Effector memory CD8-positive, alpha-beta T cell (primary cell): Measurements from ENCODE around the gene TRAPPC10.

ENCODE experiments used
- ATAC-seq: fragments of 150-1000 bp; cut with Tn5 transposase; replicated peaks from 2 replicates; pipeline ENCODE4 v1.10.0; 2021; ENCODE audit warnings: mild to moderate bottlenecking, moderate library complexity
- DNase-seq, 3 experiments: peaks; one replicate each; pipeline ENCODE4 v3.0.0; 2021
- H3K27ac Mint-ChIP-seq, 2 donors: one replicate each; pipeline ENCODE4 v1.8.0; 2022; ENCODE audit warnings: mild to moderate bottlenecking in 2 of 2, mixed read lengths in 2 of 2, moderate library complexity in 2 of 2
- H3K27me3 Mint-ChIP-seq, 2 donors: one replicate each; pipeline ENCODE4 v1.8.0; 2022; ENCODE audit warnings: mixed read lengths in 2 of 2
- H3K36me3 Mint-ChIP-seq: one replicate; pipeline ENCODE4 v1.8.0; 2022; ENCODE audit warnings: mild to moderate bottlenecking, moderate library complexity, mixed read lengths; ENCODE audit not compliant: insufficient read depth
- H3K4me1 Mint-ChIP-seq, 2 donors: one replicate each; pipeline ENCODE4 v1.8.0; 2022; ENCODE audit warnings: low read depth in 2 of 2, mixed read lengths in 2 of 2
- H3K4me3 Mint-ChIP-seq, 2 donors: one replicate each; pipeline ENCODE4 v1.8.0; 2022; ENCODE audit warnings: mild to moderate bottlenecking in 2 of 2, mixed read lengths in 2 of 2, moderate library complexity in 2 of 2
- H3K9me3 Mint-ChIP-seq, 2 donors: one replicate each; pipeline ENCODE4 v1.8.0; 2022; ENCODE audit warnings: mixed read lengths in 2 of 2

TRAPPC10 gene

DNA sequence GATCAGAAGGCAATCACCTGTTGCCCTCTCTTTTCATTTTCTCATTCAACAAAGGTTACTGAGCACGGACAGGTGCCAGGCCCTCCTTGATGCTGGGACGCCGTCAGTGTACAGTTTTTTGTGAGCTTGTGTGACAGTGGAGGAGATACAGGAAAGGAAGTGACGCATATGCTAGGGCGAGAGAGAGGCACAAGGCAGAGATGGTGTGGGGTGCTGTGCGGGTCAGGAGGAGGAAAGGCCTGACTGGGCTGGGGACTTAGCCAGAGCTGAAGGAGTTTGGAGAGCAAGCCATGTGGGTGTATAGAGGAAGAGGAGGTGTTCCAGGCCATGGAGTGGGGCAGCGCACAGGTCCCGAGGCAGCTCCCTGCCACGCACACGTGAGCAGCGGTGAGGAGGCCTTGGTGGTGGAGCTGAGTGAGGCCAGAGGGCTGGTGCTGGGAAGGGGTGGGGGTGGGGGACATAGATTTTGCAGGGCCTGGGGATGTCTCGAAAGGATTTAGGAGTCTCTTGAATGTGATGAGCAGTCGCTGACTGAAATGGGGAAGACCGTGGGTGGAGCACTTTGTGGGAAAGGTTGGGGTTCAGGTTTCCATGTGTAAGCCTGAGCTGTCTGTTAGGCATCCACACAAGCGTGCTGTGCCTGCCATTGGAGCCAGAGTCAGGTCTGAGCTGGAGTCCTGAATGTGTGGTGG is 46.0 kb downstream of the TRAPPC10 start:
- Mint-ChIP-seq H3K27me3 (no peaks in the 10 kb centered on the region), H3K36me3 (peaks cover 83% of the 10 kb centered on the region), H3K4me1 (peaks cover 12% of the 10 kb centered on the region in 2 donors), H3K9me3 (no peaks in the 10 kb centered on the region), H3K27ac (peak overlapping the region; percentile 87 to 92), H3K4me3 (peak overlapping the region; percentile 16 to 30)
- DNase-seq (no peak), ATAC-seq (peak; percentile 56)

DNA sequence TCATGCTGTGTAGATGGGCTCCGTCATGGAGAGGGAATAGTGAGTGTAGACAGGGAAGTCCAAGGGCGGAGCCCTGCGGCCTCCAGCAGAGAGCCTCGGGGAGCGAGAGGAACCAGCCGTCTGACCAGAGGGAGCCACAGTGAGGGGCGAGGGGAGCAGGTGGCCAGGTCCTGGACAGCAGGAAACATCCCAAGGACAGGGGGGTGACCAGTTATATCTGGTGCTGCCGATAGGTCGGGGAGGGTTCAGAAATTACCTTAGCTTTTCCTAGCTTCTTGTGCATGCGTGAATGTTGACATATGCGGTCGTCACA is 46.5 kb downstream of the TRAPPC10 start:
- Mint-ChIP-seq H3K27ac (peak overlapping the region; percentile 87 to 92), H3K36me3 (peaks cover 83% of the 10 kb centered on the region), H3K4me3 (no peak overlapping the region), H3K9me3 (no peaks in the 10 kb centered on the region), H3K4me1 (peaks cover 12 to 13% of the 10 kb centered on the region in 2 donors), H3K27me3 (no peaks in the 10 kb centered on the region)
- ATAC-seq (no peak), DNase-seq (no peak)

DNA sequence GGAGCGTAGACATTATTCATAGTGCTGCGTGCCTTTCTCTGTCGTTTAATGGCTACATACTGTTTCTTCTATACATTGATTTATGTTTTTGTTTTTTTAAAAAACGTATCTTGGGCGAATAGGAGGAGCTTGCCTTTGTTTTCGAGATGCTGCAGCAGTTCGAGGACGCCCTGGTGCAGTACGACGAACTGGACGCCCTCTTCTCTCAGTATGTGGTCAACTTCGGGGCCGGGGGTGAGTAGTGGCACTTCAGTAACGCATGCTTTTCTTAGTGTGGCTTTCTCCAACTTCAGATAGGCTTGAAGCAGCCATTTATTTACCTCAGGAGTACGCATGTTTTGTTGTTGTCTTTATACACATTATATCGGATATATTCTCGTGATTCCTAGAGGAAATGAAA is 46.9 kb downstream of the TRAPPC10 start:
- Mint-ChIP-seq H3K9me3 (no peaks in the 10 kb centered on the region), H3K27ac (peak overlapping the region; percentile 87 to 92), H3K4me1 (peaks cover 10 to 17% of the 10 kb centered on the region in 2 donors), H3K27me3 (no peaks in the 10 kb centered on the region), H3K36me3 (peaks cover 83% of the 10 kb centered on the region), H3K4me3 (no peak overlapping the region)
- DNase-seq (no peak), ATAC-seq (no peak)

DNA sequence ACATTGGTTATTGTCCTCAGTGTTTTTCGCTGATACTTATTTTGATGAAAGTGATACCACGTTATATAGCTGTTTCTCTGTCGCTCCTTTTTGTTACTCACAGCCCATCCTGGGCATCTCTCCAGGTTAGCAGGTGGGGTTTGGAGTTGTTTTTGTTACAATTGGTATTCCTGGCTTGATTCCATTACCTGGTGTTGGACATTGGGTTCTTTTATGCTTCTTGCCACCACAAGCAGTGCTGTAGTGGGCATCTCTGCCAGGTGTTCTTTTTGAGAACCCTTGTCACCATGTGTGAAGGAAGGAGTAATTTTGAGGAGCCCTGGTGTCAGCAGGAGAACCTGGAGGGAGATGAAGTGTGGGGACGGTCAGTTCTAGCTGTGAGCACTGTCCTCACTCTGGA is 47.6 kb downstream of the TRAPPC10 start:
- DNase-seq, result no peak
- Mint-ChIP-seq H3K27ac (no peak overlapping the region), H3K27me3 (no peaks in the 10 kb centered on the region), H3K4me3 (no peak overlapping the region), H3K9me3 (no peaks in the 10 kb centered on the region), H3K36me3 (peaks cover 83% of the 10 kb centered on the region), H3K4me1 (peaks cover 10 to 19% of the 10 kb centered on the region in 2 donors)
- no peak for ATAC-seq

DNA sequence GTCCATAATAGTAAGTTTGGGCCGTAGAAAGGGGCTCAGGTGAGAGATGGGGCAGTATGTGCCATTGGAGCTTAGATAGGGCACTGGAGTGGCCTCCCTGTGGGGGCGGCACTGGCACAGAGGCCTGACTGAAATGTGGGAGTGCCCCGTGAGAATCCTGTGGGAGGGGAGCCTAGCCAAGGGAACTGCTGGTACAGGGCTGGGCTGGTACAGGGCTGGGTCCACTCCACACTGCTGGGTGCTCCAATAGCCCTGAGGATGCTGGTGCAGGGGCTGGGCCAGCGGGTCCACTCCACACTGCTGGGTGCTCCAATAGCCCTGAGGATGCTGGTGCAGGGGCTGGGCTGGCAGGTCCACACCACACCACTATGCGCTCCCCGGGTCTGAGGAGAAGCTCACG is 50.3 kb downstream of the TRAPPC10 start:
- DNase-seq (no peak), ATAC-seq (no peak)
- peaks cover 79% of the 10 kb centered on the region for H3K36me3 Mint-ChIP-seq
- H3K4me1 Mint-ChIP-seq, result peaks cover 30 to 36% of the 10 kb centered on the region in 2 donors
- H3K4me3 Mint-ChIP-seq, result no peak overlapping the region
- H3K27me3 Mint-ChIP-seq, result no peaks in the 10 kb centered on the region
- H3K27ac Mint-ChIP-seq, result peak overlapping the region; percentile 99
- no peaks in the 10 kb centered on the region for H3K9me3 Mint-ChIP-seq

DNA sequence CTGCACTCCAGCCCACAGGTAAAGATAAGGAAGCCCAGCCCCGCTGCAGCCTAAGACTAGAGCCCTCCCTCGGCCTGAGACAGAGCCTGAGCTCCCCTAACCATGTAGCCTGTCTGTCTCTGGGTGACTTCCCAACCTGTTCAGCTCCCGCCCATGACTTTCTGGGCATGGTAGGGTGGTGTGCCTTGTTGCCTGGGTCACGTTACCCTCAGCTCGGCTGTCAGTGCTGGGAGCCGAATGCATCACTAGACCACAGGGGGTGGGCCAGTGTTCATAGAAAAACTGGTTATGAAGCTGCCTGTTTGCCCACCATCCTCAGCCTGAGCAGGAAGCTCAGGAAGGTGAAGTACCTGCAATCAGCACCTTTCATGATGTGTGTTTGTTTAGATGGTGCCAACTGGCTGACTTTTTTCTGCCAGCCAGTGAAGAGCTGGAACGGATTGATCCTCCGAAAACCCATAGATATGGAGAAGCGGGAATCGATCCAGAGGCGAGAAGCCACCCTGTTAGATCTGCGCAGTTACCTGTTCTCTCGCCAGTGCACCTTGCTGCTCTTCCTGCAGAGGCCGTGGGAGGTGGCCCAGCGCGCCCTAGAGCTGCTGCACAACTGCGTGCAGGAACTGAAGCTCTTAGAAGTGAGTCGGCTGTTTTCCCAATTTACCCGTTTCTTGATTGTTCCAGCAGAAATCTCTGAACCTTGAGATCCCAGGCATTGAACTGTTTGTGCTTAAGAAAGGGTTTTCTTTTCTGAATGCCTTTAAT is 51.2 kb downstream of the TRAPPC10 start:
- DNase-seq, result no peak
- Mint-ChIP-seq H3K4me1 (peaks cover 27 to 39% of the 10 kb centered on the region in 2 donors), H3K27me3 (no peaks in the 10 kb centered on the region), H3K4me3 (no peak overlapping the region), H3K36me3 (peaks cover 78% of the 10 kb centered on the region), H3K27ac (peak overlapping the region; percentile 99), H3K9me3 (no peaks in the 10 kb centered on the region)
- ATAC-seq, result no peak

DNA sequence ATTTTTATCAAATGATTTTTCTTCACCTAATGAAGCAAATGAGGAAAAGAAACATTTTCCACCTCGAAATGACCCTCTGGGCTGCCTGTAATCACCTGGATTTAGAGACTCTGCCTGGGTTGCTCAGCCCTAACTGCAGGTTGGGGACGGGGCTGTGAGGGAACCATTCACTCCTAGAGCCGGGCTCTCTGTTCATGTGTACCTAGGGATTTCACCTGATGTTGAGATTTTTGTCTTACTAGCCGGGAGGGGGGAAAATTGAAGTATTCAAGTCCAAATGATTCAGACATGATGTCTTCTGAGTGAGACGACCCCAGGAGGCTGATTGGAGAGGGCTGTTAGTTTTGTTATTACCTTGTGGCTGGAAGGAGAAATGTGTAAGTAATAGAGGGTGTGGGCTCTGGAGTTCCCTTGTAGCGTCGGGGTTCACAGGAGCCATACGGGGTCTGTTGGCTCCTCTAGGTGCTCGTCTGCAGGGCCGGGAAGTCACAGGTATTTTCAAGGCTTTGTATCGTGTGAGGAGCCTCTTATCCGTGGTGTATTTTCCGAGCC is 52.8 kb downstream of the TRAPPC10 start:
- peak overlapping the region; percentile 99 for H3K27ac Mint-ChIP-seq
- H3K27me3 Mint-ChIP-seq, result no peaks in the 10 kb centered on the region
- DNase-seq (no peak), ATAC-seq (peak; percentile 10)
- peak overlapping the region; percentile 73 to 80 for H3K4me3 Mint-ChIP-seq
- peaks cover 34 to 54% of the 10 kb centered on the region in 2 donors for H3K4me1 Mint-ChIP-seq
- peaks cover 72% of the 10 kb centered on the region for H3K36me3 Mint-ChIP-seq
- H3K9me3 Mint-ChIP-seq, result no peaks in the 10 kb centered on the region

DNA sequence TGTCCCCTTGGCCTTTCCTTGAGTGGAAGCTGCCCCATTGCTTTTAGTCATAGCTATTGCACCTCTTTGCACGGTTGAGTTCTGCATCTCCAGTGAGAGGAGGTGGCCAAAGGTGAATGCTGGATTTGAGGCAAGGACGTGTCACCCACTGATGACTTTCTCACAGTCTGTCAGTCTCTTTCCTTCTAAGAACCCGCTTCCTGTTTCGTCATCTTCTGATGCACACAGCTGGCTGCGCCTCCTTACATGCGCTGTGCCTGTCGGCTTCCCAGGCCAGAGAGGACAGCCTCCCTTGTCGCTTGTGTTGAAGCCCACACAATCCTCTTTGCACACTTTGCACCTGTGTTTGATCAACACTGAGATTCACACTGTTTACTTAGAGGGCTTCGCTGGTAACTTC is 53.3 kb downstream of the TRAPPC10 start:
- Mint-ChIP-seq H3K4me1 (peaks cover 36 to 55% of the 10 kb centered on the region in 2 donors), H3K36me3 (peaks cover 68% of the 10 kb centered on the region)
- ATAC-seq, result peak; percentile 94

DNA sequence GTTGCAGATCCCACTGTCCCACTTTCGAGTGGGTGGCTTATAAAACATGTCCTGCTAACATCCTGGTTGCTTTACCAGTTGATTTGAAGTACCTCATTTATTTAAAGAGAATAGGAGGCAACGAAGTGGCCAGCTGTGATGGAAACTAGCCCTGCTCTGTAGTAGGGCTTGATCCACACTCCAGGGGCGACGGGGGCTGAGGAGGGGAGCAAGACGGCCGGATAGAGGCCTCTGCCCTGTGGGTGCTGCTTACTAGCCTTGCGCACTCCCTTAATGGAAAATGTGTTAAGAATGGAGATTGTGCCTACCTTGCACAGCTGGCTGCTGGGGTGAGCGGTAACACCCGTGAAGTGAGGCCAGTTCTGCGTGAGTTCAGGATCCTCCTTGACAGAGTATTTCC is 54.0 kb downstream of the TRAPPC10 start:
- no peaks in the 10 kb centered on the region for H3K9me3 Mint-ChIP-seq
- peaks cover 70% of the 10 kb centered on the region for H3K36me3 Mint-ChIP-seq
- ATAC-seq, result no peak
- DNase-seq, result no peak
- H3K27me3 Mint-ChIP-seq, result no peaks in the 10 kb centered on the region
- H3K4me1 Mint-ChIP-seq, result peaks cover 36 to 56% of the 10 kb centered on the region in 2 donors
- peak overlapping the region; percentile 99 for H3K27ac Mint-ChIP-seq
- H3K4me3 Mint-ChIP-seq, result peak overlapping the region; percentile 73 to 80

More for the DNA sequence above, 53.3 kb downstream of the TRAPPC10 start:
- no peaks in the 10 kb centered on the region for H3K9me3 Mint-ChIP-seq
- no peaks in the 10 kb centered on the region for H3K27me3 Mint-ChIP-seq
- H3K27ac Mint-ChIP-seq, result peak overlapping the region; percentile 99
- H3K4me3 Mint-ChIP-seq, result peak overlapping the region; percentile 73 to 80
- DNase-seq, result peak; percentile 82 to 85 (median 84)

DNA sequence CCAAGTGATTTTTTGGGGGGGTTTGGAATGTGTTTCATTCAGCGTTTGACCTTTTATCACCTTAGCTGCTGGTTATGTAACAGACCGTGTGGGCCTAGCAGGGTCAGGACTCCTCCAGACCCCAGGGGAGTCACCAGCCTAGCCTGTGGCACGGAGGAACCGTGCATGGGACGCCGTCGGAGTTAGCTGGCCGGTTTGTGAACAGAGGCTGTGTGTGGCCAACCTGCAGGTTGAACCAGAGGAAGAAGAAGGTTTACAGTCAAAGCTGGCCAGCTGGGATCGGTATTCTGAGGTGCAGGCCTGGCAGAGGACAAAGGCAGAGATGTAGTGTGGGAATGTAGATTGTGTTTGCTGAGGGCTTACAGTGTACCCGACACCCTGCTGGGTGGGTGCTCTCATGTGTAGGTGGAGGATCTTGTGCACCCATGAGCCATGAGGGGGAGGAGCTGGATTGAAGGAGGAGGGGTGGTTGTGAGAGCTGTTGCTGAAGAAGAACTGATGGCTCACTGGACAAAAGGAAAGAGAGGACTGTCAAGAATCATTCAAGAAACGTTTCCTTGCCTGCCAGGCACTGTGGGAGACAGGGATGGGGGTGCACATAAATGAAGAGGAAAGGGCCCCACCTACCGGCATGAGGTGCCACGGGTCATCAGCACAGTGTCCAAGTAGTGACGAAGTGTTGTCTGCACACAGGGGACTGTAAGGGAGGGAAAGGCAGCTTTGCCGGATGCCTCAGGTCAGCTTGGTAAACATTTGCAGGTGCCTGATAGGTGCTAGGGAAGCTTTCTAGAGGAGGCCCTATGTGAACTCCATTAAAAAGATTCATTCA is 55.1 kb downstream of the TRAPPC10 start:
- Mint-ChIP-seq H3K27me3 (no peaks in the 10 kb centered on the region), H3K9me3 (no peaks in the 10 kb centered on the region), H3K4me3 (peak overlapping the region in 1 of 2 donors; percentile 13), H3K4me1 (peaks cover 36 to 60% of the 10 kb centered on the region in 2 donors), H3K36me3 (peaks cover 67% of the 10 kb centered on the region), H3K27ac (peak overlapping the region; percentile 75 to 99)
- ATAC-seq (no peak), DNase-seq (no peak)

DNA sequence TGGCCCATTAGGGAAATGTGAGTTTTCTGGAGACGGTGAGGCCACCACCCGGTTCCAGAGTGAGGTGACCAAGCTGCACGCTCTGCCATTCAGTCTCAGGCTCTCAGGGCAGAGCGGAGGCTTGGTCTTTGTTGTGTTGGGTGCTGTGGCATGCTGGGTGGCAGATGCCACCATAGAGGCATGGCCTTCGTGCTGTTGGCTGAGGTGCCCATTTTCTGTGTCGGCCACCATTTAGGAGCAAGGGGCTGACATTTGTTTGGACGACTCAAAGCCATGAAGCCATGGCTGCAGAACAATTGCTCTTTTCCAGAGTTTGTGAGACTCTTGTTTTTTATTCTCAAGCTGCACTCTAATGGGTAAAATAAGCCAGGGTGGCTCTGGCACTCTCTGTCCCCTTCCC is 58.3 kb downstream of the TRAPPC10 start:
- H3K4me3 Mint-ChIP-seq, result no peak overlapping the region
- H3K4me1 Mint-ChIP-seq, result peaks cover 39 to 60% of the 10 kb centered on the region in 2 donors
- DNase-seq (no peak), ATAC-seq (no peak)
- no peaks in the 10 kb centered on the region for H3K9me3 Mint-ChIP-seq
- H3K27ac Mint-ChIP-seq, result no peak overlapping the region
- peaks cover 66% of the 10 kb centered on the region for H3K36me3 Mint-ChIP-seq
- H3K27me3 Mint-ChIP-seq, result no peaks in the 10 kb centered on the region

DNA sequence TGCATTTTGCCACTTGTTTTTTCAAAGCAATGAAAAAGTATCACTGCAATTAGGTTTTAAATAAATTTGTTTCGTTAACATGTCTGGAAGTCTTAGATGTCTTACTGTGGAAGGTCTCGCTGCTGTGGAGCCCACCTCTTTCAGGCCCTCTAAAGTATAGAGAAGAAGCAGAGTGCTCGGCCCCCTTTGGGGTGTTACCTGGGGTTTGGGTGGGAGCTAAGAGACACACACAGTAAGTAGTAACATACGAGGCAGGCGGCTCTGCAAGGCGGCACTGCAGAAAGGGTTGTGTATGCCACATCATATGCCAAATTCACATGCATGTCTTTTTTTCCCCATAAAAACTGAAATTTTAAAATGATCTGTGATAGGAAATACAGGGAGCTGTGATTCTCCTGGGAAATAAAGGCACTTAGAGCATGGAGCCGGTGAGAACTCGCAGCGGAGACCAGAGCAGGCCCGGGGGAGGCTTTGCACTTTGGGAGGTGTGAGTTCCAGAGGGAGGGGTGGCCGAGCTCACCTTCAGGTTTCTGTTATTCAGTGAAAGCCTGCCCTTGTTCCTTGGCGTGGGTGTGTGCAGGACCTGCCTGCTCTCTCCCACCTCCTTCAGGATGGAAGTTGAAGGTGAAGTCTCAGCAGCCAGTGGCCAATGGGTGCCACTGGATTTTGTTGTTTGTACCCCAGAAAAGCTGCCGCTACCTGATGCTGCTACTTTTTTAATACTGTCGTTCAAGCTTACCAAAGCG is 59.4 kb downstream of the TRAPPC10 start:
- H3K9me3 Mint-ChIP-seq, result no peaks in the 10 kb centered on the region
- no peak overlapping the region for H3K4me3 Mint-ChIP-seq
- peaks cover 34 to 56% of the 10 kb centered on the region in 2 donors for H3K4me1 Mint-ChIP-seq
- peaks cover 70% of the 10 kb centered on the region for H3K36me3 Mint-ChIP-seq
- H3K27me3 Mint-ChIP-seq, result no peaks in the 10 kb centered on the region
- ATAC-seq (no peak), DNase-seq (no peak)
- peak overlapping the region in 1 of 2 donors; percentile 87 for H3K27ac Mint-ChIP-seq

DNA sequence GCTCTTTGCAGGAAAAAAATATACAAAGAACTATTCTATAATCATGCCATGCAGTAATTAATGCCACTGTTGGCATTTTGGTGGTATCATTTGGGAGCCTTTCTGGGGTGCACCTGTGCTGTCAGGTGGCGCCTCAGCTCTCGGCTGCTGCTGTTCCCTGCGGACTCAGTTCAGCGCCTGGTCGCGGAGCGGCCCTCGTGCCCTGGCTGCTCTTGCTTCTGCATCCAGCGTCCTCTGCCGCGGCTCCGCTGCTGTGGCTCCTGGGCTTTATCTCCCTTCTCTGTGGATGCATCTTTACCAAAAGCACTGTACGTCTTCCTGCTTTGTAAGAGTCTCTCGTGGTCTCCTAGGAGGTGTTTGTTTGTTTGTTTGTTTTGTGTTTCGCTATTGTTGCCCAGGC is 60.0 kb downstream of the TRAPPC10 start:
- Mint-ChIP-seq H3K27ac (peak overlapping the region in 1 of 2 donors; percentile 87), H3K27me3 (no peaks in the 10 kb centered on the region), H3K4me1 (peaks cover 31 to 56% of the 10 kb centered on the region in 2 donors), H3K9me3 (no peaks in the 10 kb centered on the region), H3K4me3 (no peak overlapping the region), H3K36me3 (peaks cover 71% of the 10 kb centered on the region)
- ATAC-seq (no peak), DNase-seq (no peak)
